KMS-11 (cell line): ENCODE results near the gene HNRNPK.

Source experiments
- H2AFZ ChIP-seq: fragments of 200-600 bp; sonication (generic); 2 replicates; pipeline ENCODE4 v1.6.1; 2016; ENCODE audit warnings: antibody characterized with exemption, mixed run types, low read depth
- H3K27ac ChIP-seq: fragments of 200-600 bp; sonication (generic); 2 replicates; pipeline ENCODE4 v1.6.1; 2016; ENCODE audit warnings: mild to moderate bottlenecking, mixed run types
- H3K27me3 ChIP-seq: fragments of 200-600 bp; sonication (generic); 2 replicates; pipeline ENCODE4 v1.6.1; 2017; ENCODE audit warnings: mild to moderate bottlenecking, low read depth, mixed run types, moderate library complexity; ENCODE audit not compliant: insufficient read depth
- H3K36me3 ChIP-seq: fragments of 200-600 bp; sonication (generic); 2 replicates; pipeline ENCODE4 v1.6.1; 2017; ENCODE audit warnings: mild to moderate bottlenecking, mixed run types; ENCODE audit not compliant: insufficient read depth
- H3K4me1 ChIP-seq: fragments of 200-600 bp; sonication (generic); 2 replicates; pipeline ENCODE4 v1.6.1; 2016; ENCODE audit warnings: mild to moderate bottlenecking, low read depth, mixed run types; ENCODE audit not compliant: poor library complexity, severe bottlenecking
- H3K4me2 ChIP-seq: fragments of 200-600 bp; sonication (generic); 2 replicates; pipeline ENCODE4 v1.7.0; 2016; ENCODE audit warnings: mild to moderate bottlenecking, mixed run types
- H3K4me3 ChIP-seq: fragments of 200-600 bp; sonication (generic); IDR thresholded peaks from 2 replicates; pipeline ENCODE4 v1.6.1; 2017; ENCODE audit warnings: low read depth, low read length, mixed read lengths; ENCODE audit not compliant: insufficient read depth
- H3K79me2 ChIP-seq: fragments of 200-600 bp; sonication (generic); 2 replicates; pipeline ENCODE4 v1.6.1; 2016; ENCODE audit warnings: low read depth, mixed run types; ENCODE audit not compliant: insufficient read depth
- H3K9ac ChIP-seq: fragments of 200-600 bp; sonication (generic); 2 replicates; pipeline ENCODE4 v1.6.1; 2016; ENCODE audit warnings: mild to moderate bottlenecking, mixed run types
- H4K20me1 ChIP-seq: fragments of 200-600 bp; sonication (generic); 2 replicates; pipeline ENCODE4 v1.6.1; 2016; ENCODE audit warnings: mild to moderate bottlenecking, mixed run types; ENCODE audit not compliant: insufficient read depth
- CTCF ChIP-seq: fragments of 200-600 bp; sonication (generic); conservative IDR thresholded peaks from 2 replicates; pipeline ENCODE4 v1.6.1; 2017; ENCODE audit warnings: low read depth, mild to moderate bottlenecking, antibody characterized with exemption, low read length, moderate library complexity, mixed read lengths

HNRNPK gene

GRCh38 chr9:83934569-83935275 lies 45.3 kb downstream of the HNRNPK start:
- Histone ChIP-seq H4K20me1 (no peaks in the 10 kb centered on the region), H3K27ac (no peak overlapping the region), H3K36me3 (no peaks in the 10 kb centered on the region), H3K4me1 (no peaks in the 10 kb centered on the region), H3K9ac (no peak overlapping the region), H3K4me2 (no peak overlapping the region), H3K79me2 (no peaks in the 10 kb centered on the region), H3K4me3 (no peak overlapping the region), H3K27me3 (no peaks in the 10 kb centered on the region), H2AFZ (no peak overlapping the region)
- no peak for TF ChIP-seq CTCF

- no peak overlapping the region for H2AFZ ChIP-seq
- H4K20me1 ChIP-seq = no peaks in the 10 kb centered on the region
- no peak overlapping the region for H3K4me2 ChIP-seq
- TF ChIP-seq CTCF = no peak
- H3K36me3 ChIP-seq = no peaks in the 10 kb centered on the region
- H3K79me2 ChIP-seq = no peaks in the 10 kb centered on the region
- H3K27ac ChIP-seq = no peak overlapping the region
- H3K27me3 ChIP-seq = no peaks in the 10 kb centered on the region
- H3K4me3 ChIP-seq = no peak overlapping the region
- H3K4me1 ChIP-seq = no peaks in the 10 kb centered on the region
- no peak overlapping the region for H3K9ac ChIP-seq
Observed at GRCh38 chr9:83933790-83934189, 46.2 kb downstream of the HNRNPK start.

GRCh38 chr9:83932851-83933250 lies 47.2 kb downstream of the HNRNPK start:
- Histone ChIP-seq H3K79me2 (no peaks in the 10 kb centered on the region), H3K27me3 (no peaks in the 10 kb centered on the region), H3K36me3 (no peaks in the 10 kb centered on the region), H3K27ac (no peak overlapping the region), H3K4me2 (no peak overlapping the region), H4K20me1 (no peaks in the 10 kb centered on the region), H3K4me3 (no peak overlapping the region), H2AFZ (no peak overlapping the region), H3K9ac (no peak overlapping the region), H3K4me1 (no peaks in the 10 kb centered on the region)
- TF ChIP-seq CTCF = no peak

- Histone ChIP-seq H3K4me2 (no peak overlapping the region), H3K9ac (no peak overlapping the region), H3K79me2 (no peaks in the 10 kb centered on the region), H3K4me3 (no peak overlapping the region), H3K27ac (no peak overlapping the region), H3K4me1 (no peaks in the 10 kb centered on the region), H3K36me3 (no peaks in the 10 kb centered on the region), H2AFZ (no peak overlapping the region), H4K20me1 (no peaks in the 10 kb centered on the region), H3K27me3 (no peaks in the 10 kb centered on the region)
- TF ChIP-seq CTCF = no peak
Observed at GRCh38 chr9:83932011-83932410, 48.0 kb downstream of the HNRNPK start.
